Measurements from ENCODE around the gene RAB31. TPM values are rescaled to one million over a fixed set of nuclear protein-coding genes. Genes with fewer than 3 reads are reported as not detected.

Gene RAB31
- total RNA-seq, 4 donors from 2014 or later = 94.0 to 145 (median 107) TPM

DNA sequence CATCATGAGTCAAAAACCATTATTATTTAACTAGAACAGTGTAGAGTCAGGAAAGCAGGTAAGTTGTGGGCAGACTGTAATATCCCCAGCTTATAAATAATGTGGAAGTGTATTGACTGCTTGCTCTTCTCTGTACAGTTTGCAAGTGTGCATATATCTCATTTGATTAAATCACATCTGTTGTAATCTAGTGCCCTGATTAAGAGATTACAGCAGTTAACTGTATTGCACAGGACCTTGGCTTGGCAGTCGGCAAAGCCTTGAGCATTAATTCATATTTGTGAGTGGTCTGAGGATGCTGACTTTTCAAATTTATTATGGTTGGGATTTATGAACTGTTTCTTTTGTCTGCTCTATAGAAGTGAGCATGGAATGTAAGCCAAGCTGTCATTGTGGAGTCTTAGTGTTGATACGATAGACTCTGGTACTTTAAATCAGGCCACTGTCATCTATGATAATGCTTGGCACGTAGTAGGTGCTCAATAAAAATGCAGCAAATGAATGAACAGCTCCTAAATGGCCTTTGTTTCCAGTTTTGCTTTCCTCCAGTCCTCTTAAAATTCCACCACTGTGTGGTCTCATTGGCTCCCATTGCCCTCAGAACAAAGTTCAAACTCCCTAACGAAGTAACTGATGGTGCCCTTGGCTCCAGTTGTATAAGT, 48.3 kb downstream of the RAB31 start:
- TF ChIP-seq CTCF (IDR thresholded peaks at IDR 0.05) = no peak
- Histone ChIP-seq H3K27ac (replicated peaks in 1 of 4) (no peak overlapping the region), H3K4me3 (no peak overlapping the region), H3K36me3 (no peaks in the 10 kb centered on the region), H3K27me3 (no peaks in the 10 kb centered on the region), H3K9me3 (no peaks in the 10 kb centered on the region), H3K4me1 (peaks cover 0 to 34% (median 15%) of the 10 kb centered on the region in 4 donors)
- intact Hi-C loops (cut with DNase I) = no loop called here
- 76% methylated on average over 4 of the region's 4 CpGs for WGBS
- DNase-seq (ENCODE audit: extremely low spot score) = peak; percentile 19

GRCh38 chr18:9756933-9757470, 48.9 kb downstream of the RAB31 start:
- intact Hi-C loops (cut with DNase I) = no loop called here

DNA sequence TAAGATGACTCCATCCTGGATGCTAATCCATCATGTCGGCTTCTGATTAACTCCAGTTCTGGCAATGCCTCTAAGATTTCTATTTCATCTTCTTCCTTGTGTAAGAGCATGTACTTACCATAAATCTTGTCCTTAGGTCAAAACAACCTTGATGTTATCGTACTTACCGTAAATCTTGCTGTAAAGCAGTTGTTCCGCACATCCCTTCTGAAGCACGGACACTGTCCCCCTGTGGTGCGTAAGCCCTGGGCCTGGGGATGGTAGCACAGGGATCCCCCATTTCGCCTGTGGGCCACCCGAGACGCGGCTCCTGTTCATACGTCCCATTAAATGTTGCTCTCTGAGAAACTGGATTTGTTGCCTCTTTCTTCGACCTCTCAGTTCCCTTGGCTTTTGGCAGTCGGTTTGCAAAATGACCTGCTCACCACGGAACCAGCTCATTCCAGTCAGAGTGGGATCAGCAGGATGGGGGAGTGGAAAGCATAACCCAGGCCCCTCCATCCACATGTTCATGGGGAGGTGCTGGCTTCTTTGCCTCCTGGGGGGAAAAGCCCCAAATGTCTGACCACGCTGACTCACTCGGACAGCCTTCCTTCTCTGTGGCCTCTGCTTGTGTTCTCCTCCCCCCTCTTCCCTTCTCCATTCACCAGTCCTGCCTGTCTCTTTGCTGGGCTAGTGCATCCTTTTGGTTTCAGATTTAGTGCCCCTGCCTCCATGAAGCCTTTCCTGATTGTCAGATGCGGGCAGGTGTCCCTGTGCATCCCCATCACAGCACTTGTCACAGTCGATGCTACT, 49.9 kb downstream of the RAB31 start:
- H3K27ac ChIP-seq (replicated peaks in 1 of 4) = no peak overlapping the region
- intact Hi-C loops (cut with DNase I) = no loop called here
- no peak overlapping the region for H3K4me3 ChIP-seq
- 90% methylated on average over 18 of the region's 18 CpGs for WGBS
- H3K4me1 ChIP-seq = peaks cover 0 to 30% (median 15%) of the 10 kb centered on the region in 4 donors
- no peaks in the 10 kb centered on the region for H3K36me3 ChIP-seq
- TF ChIP-seq POLR2A (IDR thresholded peaks at IDR 0.05; ENCODE audit: low read depth) (no peak), EP300 (IDR thresholded peaks at IDR 0.05) (no peak), POLR2AphosphoS5 (IDR thresholded peaks at IDR 0.05) (no peak), CTCF (IDR thresholded peaks at IDR 0.05) (no peak)
- no peaks in the 10 kb centered on the region for H3K27me3 ChIP-seq
- peaks cover 0 to 6% (median 0%) of the 10 kb centered on the region in 4 donors for H3K9me3 ChIP-seq
- DNase-seq (ENCODE audit: extremely low spot score) = peak; percentile 82

More at GRCh38 chr18:9756933-9757470, 48.9 kb downstream of the RAB31 start:
- peak; percentile 26 for DNase-seq (ENCODE audit: extremely low spot score)
- no peaks in the 10 kb centered on the region for H3K9me3 ChIP-seq
- H3K4me3 ChIP-seq = no peak overlapping the region
- peaks cover 0 to 34% (median 15%) of the 10 kb centered on the region in 4 donors for H3K4me1 ChIP-seq
- TF ChIP-seq POLR2AphosphoS5 (IDR thresholded peaks at IDR 0.05) (no peak), CTCF (IDR thresholded peaks at IDR 0.05) (no peak), EP300 (IDR thresholded peaks at IDR 0.05) (no peak), POLR2A (IDR thresholded peaks at IDR 0.05; ENCODE audit: low read depth) (no peak)
- no peak overlapping the region for H3K27ac ChIP-seq (replicated peaks in 1 of 4)
- no peaks in the 10 kb centered on the region for H3K27me3 ChIP-seq
- WGBS = 86% methylated on average over 8 of the region's 8 CpGs
- no peaks in the 10 kb centered on the region for H3K36me3 ChIP-seq

DNA sequence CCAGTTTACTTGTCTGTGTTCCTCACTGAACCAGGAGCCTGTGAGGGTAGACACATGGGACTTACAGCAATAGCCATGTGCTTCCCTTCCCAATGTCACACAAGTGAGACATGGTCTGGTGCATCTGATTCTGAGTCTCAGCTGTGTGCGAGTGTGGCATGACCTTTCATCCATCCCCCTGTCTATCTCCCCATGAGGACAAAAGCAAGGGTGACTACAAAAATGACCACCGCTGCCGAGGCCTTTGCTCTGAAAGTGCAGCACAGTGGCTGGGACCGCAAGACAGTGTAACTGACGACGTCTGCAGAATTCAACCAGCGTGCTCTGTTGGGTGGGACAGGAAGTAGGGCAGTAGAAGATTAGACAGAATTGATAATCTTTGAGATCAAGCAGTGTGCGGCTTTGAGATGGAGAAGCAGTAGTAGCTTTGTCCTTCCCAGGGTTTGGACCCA, 50.5 kb downstream of the RAB31 start:
- WGBS = 88% methylated on average over 6 of the region's 8 CpGs
- Histone ChIP-seq H3K4me1 (peaks cover 0 to 30% (median 15%) of the 10 kb centered on the region in 4 donors), H3K27ac (replicated peaks in 1 of 4) (no peak overlapping the region), H3K36me3 (no peaks in the 10 kb centered on the region), H3K27me3 (no peaks in the 10 kb centered on the region), H3K4me3 (no peak overlapping the region), H3K9me3 (peaks cover 0 to 6% (median 0%) of the 10 kb centered on the region in 4 donors)
- intact Hi-C loops (cut with DNase I) = no loop called here
- TF ChIP-seq EP300 (IDR thresholded peaks at IDR 0.05) = no peak
- no peak for TF ChIP-seq POLR2AphosphoS5 (IDR thresholded peaks at IDR 0.05)
- no peak for TF ChIP-seq CTCF (IDR thresholded peaks at IDR 0.05)
- no peak for TF ChIP-seq POLR2A (IDR thresholded peaks at IDR 0.05; ENCODE audit: low read depth)
- DNase-seq (ENCODE audit: extremely low spot score) = peak; percentile 60

Measured in esophagus muscularis mucosa (tissue), 4 donors.